ENCODE measurements around the gene KAZN.

Gene KAZN

DNA sequence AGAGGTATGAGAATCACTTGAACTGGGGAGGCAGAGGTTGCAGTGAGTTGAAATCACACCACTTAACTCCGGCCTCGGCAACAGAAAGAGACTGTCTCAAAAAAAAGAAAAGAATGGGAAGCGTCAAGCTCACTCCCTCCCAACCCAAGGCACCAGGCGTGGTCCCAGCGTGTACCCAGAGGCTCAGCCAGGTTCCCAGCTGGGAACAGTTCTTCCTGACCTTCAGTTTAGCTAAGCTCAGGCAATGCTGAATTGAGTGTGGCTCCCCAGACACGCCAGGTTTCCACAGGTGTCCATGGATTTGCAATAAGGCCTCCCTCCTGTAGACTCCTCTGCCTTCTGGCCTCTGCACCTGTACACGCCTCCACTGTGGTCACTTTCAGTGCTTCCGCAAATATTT lies 414.3 kb downstream of the KAZN start:
- Histone ChIP-seq H3K79me2 (ENCODE audit: control insufficient read depth, low read length) (no peaks in the 10 kb centered on the region), H3K9me3 (ENCODE audit: control insufficient read depth, insufficient read depth, low read length) (no peaks in the 10 kb centered on the region), H3K4me1 (ENCODE audit: control insufficient read depth, low read length) (no peaks in the 10 kb centered on the region), H3K4me2 (ENCODE audit: low read length) (no peak overlapping the region), H3K27ac (ENCODE audit: low read depth, low read length) (no peak overlapping the region), H3K9me2 (replicated peaks; ENCODE audit: control insufficient read depth, low read length) (no peaks in the 10 kb centered on the region), H3K27me3 (ENCODE audit: control insufficient read depth, low read length) (no peaks in the 10 kb centered on the region), H3F3A (ENCODE audit: control insufficient read depth, insufficient read depth) (no peaks in the 10 kb centered on the region), H3K4me3 (ENCODE audit: low read length) (no peak overlapping the region), H4K20me1 (ENCODE audit: control insufficient read depth, insufficient read depth, low read depth, low read length) (no peaks in the 10 kb centered on the region), H3K36me3 (ENCODE audit: control insufficient read depth, low read length) (no peaks in the 10 kb centered on the region)
- TF ChIP-seq EZH2phosphoT487 (IDR thresholded peaks at IDR 0.05; ENCODE audit: borderline replicate concordance, low read length) (no peak), CTCF (IDR thresholded peaks at IDR 0.05; ENCODE audit: low read depth, low read length, poor library complexity, severe bottlenecking) (no peak)

- H3K36me3 ChIP-seq (ENCODE audit: control insufficient read depth, low read length): no peaks in the 10 kb centered on the region
- no peaks in the 10 kb centered on the region for H3K4me1 ChIP-seq (ENCODE audit: control insufficient read depth, low read length)
- H3K9me3 ChIP-seq (ENCODE audit: control insufficient read depth, insufficient read depth, low read length): no peaks in the 10 kb centered on the region
- no peaks in the 10 kb centered on the region for H3K79me2 ChIP-seq (ENCODE audit: control insufficient read depth, low read length)
- H3K4me2 ChIP-seq (ENCODE audit: low read length): no peak overlapping the region
- H3K9me2 ChIP-seq (replicated peaks; ENCODE audit: control insufficient read depth, low read length): no peaks in the 10 kb centered on the region
- H3K27ac ChIP-seq (ENCODE audit: low read depth, low read length): no peak overlapping the region
- no peak overlapping the region for H3K4me3 ChIP-seq (ENCODE audit: low read length)
- H4K20me1 ChIP-seq (ENCODE audit: control insufficient read depth, insufficient read depth, low read depth, low read length): no peaks in the 10 kb centered on the region
- TF ChIP-seq CTCF (IDR thresholded peaks at IDR 0.05; ENCODE audit: low read depth, low read length, poor library complexity, severe bottlenecking): no peak
- TF ChIP-seq EZH2phosphoT487 (IDR thresholded peaks at IDR 0.05; ENCODE audit: borderline replicate concordance, low read length): no peak
- no peaks in the 10 kb centered on the region for H3K27me3 ChIP-seq (ENCODE audit: control insufficient read depth, low read length)
- no peaks in the 10 kb centered on the region for H3F3A ChIP-seq (ENCODE audit: control insufficient read depth, insufficient read depth)
Observed at GRCh38 chr1:15013767-15014166, 415.3 kb downstream of the KAZN start.

DNA sequence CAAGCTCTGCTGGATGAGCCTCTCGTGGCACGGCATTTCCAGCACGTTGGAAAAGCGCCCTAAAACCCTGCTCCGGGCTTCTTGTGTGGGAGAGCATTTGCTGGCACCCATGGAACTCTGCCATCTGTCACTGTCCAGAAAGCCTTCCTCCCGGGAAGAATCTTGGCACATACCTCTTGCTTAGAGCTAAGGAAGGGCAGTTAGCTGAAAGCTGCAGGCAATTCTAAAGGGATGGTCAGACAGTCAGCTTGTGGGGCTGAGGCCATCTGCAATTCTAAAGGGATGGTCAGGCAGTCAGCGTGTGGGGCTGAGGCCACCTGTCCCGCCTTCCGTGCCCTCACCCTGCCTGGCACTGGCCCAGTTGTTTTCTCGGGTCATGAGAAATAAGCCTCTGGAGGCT lies 416.0 kb downstream of the KAZN start:
- no peaks in the 10 kb centered on the region for H3F3A ChIP-seq (ENCODE audit: control insufficient read depth, insufficient read depth)
- no peaks in the 10 kb centered on the region for H3K9me3 ChIP-seq (ENCODE audit: control insufficient read depth, insufficient read depth, low read length)
- no peak overlapping the region for H3K4me3 ChIP-seq (ENCODE audit: low read length)
- H3K4me1 ChIP-seq (ENCODE audit: control insufficient read depth, low read length): no peaks in the 10 kb centered on the region
- TF ChIP-seq CTCF (IDR thresholded peaks at IDR 0.05; ENCODE audit: low read depth, low read length, poor library complexity, severe bottlenecking) (no peak), EZH2phosphoT487 (IDR thresholded peaks at IDR 0.05; ENCODE audit: borderline replicate concordance, low read length) (no peak)
- H3K79me2 ChIP-seq (ENCODE audit: control insufficient read depth, low read length): no peaks in the 10 kb centered on the region
- no peaks in the 10 kb centered on the region for H3K9me2 ChIP-seq (replicated peaks; ENCODE audit: control insufficient read depth, low read length)
- H3K4me2 ChIP-seq (ENCODE audit: low read length): no peak overlapping the region
- no peak overlapping the region for H3K27ac ChIP-seq (ENCODE audit: low read depth, low read length)
- no peaks in the 10 kb centered on the region for H3K36me3 ChIP-seq (ENCODE audit: control insufficient read depth, low read length)
- H4K20me1 ChIP-seq (ENCODE audit: control insufficient read depth, insufficient read depth, low read depth, low read length): no peaks in the 10 kb centered on the region
- no peaks in the 10 kb centered on the region for H3K27me3 ChIP-seq (ENCODE audit: control insufficient read depth, low read length)

DNA sequence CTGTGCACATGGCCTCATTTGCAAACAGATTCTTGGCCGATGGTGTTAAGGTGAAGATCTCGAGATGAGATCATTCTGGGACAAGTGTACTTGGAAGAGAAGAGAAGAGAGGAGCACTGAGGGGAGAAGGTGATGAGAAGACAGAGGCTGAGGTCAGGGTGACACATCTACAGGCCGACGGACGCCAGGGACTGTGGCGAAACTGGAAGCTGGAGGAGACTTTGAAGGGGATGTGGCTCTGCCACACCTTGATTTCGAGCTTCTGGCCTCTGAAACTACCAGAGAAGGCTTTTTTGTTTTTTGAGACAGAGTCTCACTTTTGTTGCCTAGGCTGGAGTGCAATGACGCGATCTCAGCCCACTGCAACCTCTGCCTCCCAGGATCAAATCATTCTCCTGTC lies 417.5 kb downstream of the KAZN start:
- Histone ChIP-seq H3K4me3 (ENCODE audit: low read length) (no peak overlapping the region), H3K9me2 (replicated peaks; ENCODE audit: control insufficient read depth, low read length) (no peaks in the 10 kb centered on the region), H3K27ac (ENCODE audit: low read depth, low read length) (no peak overlapping the region), H3F3A (ENCODE audit: control insufficient read depth, insufficient read depth) (no peaks in the 10 kb centered on the region), H3K27me3 (ENCODE audit: control insufficient read depth, low read length) (no peaks in the 10 kb centered on the region), H3K79me2 (ENCODE audit: control insufficient read depth, low read length) (no peaks in the 10 kb centered on the region), H3K36me3 (ENCODE audit: control insufficient read depth, low read length) (no peaks in the 10 kb centered on the region), H3K9me3 (ENCODE audit: control insufficient read depth, insufficient read depth, low read length) (no peaks in the 10 kb centered on the region), H4K20me1 (ENCODE audit: control insufficient read depth, insufficient read depth, low read depth, low read length) (no peaks in the 10 kb centered on the region), H3K4me2 (ENCODE audit: low read length) (no peak overlapping the region), H3K4me1 (ENCODE audit: control insufficient read depth, low read length) (no peaks in the 10 kb centered on the region)
- TF ChIP-seq CTCF (IDR thresholded peaks at IDR 0.05; ENCODE audit: low read depth, low read length, poor library complexity, severe bottlenecking) (no peak), EZH2phosphoT487 (IDR thresholded peaks at IDR 0.05; ENCODE audit: borderline replicate concordance, low read length) (no peak)
